ENCODE results near the gene TLE1. TPM values are rescaled to one million over a fixed set of nuclear protein-coding genes. Genes with fewer than 3 reads are reported as not detected.
A peak's percentile ranks its signal among the peaks of the same experiment; 100 is the strongest.
"Not testable (repeated sequence)": the region's sequence is repeated elsewhere in the genome, so short reads cannot be mapped to it uniquely, and the experiment has no call there.

TLE1 gene
- total RNA-seq, result 70.1 TPM

GRCh38 chr9:81689343-81690175, at the start of gene TLE1:
Gene TLE1, minus strand, starts transcription at chr9:81689547. Its CDS starts 1,307 bp downstream, at chr9:81688240.
- peak; percentile 99 for DNase-seq (ENCODE audit: low spot score)

- DNase-seq (ENCODE audit: low spot score), result peak; percentile 63
These were observed 48.6 kb upstream of the TLE1 start for GRCh38 chr9:81737871-81738507.

DNA sequence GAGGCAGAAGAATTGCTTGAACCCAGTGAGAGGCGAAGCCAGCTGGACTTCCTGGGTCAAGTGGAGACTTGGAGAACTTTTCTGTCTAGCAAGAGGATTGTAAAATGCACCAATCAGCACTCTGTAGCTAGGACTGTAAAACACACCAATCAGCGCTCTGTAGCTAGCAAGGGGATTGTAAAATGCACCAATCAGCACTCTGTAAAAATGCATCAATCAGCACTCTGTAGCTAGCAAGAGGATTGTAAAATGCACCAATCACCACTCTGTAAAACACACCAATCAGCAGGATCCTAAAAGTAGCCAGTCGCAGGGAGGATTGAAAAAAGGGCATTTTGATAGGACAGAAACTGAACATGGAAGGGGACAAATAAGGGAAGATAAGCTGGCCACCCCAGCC, 41.2 kb upstream of the TLE1 start:
- not testable (repeated sequence) for DNase-seq (ENCODE audit: low spot score)

- no peak for DNase-seq (ENCODE audit: low spot score)
These were observed 39.8 kb upstream of the TLE1 start for GRCh38 chr9:81729135-81729534.

GRCh38 chr9:81724242-81724889, 35.0 kb upstream of the TLE1 start:
- DNase-seq (ENCODE audit: low spot score), result peak; percentile 24

- no peak for DNase-seq (ENCODE audit: low spot score)
These were observed 32.9 kb upstream of the TLE1 start for GRCh38 chr9:81722277-81722676.

- peak; percentile 59 for DNase-seq (ENCODE audit: low spot score)
These were observed 31.2 kb upstream of the TLE1 start for GRCh38 chr9:81720450-81721086.

DNA sequence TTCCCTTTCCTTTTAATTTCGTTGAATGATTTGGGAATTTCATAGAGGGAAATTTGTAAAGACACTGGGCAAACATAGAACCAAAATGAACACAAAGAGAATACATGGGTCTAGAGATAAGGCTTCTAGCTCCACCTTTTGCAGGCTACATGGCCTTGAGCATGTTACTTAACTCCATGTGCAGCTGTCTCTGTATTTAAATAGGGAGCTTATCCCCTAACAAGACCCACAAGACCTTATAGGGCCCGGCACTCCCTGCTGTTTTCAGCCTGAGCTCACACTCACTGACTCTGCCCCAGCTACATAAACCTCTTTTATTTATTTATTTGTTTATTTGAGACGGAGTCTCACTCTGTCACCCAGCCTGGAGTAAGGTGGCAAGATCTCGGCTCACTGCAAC, 30.6 kb upstream of the TLE1 start:
- no peak for DNase-seq (ENCODE audit: low spot score)

DNA sequence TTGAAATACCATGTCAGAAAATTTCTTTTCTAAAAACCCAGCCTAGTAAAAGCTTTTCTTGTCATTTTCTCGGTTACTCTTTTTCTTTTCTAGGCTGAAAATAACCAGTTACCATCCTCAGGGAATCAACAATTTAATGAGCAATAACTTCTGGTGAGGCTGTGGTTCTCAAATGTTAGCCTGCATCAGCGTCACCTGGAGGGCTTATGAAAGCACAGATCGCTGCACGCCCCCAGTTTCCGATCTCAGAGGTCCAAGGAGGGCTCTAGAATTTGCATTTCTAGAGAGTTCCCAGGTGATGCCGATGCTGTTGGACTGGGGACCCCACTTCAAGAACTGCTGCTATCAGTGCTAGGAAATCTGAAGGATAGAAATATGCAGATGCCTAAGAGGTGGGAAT, 28.9 kb upstream of the TLE1 start:
- DNase-seq (ENCODE audit: low spot score), result no peak

DNA sequence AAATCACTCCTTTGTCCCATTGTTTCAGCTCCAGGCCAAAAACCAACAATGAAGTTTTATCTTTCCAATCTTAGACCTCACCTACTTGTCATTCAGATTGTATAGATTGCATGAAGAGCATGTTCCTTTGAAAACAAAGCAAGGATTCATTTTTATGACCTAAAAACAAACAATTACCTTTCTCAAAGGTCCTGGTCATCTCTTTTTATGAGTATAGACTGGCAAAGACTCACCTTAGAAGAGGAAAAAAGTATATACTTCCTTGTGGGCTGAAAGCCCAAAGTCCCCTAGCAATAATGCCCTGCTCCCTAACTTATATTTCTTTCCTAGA, 28.4 kb upstream of the TLE1 start:
- DNase-seq (ENCODE audit: low spot score), result no peak

DNA sequence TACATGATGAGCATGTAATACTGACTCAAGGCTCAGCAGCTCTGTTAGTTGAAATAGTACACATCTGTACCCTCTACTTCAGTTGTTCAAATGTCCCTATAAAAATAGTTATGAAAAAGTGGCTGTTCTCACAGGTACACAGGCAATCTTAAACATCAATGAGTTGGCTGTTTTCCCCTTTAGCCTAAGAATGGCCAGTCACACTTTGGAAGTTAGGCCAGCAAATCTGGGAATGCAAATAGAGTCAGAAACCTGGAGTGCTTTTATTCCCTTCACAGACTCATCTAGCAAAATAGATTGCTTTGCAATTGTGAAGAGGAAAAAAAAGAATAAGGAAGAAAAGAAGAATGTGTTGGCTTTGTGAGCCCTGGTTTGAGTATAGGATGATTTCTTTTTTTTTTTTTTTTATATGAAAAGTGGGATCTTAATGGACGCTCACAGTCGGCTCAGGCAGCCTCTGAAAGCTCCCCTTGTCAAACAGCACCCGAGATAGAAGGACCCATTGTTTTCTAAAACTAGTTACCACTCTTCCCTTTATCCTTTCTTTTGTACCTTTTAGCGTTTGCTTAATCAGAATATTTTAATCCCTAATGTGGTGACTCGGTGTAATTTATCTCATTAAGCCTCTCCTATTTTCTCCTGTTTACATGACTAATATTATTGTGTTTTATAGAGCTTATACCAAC, 27.9 kb upstream of the TLE1 start:
- no peak for DNase-seq (ENCODE audit: low spot score)

DNA sequence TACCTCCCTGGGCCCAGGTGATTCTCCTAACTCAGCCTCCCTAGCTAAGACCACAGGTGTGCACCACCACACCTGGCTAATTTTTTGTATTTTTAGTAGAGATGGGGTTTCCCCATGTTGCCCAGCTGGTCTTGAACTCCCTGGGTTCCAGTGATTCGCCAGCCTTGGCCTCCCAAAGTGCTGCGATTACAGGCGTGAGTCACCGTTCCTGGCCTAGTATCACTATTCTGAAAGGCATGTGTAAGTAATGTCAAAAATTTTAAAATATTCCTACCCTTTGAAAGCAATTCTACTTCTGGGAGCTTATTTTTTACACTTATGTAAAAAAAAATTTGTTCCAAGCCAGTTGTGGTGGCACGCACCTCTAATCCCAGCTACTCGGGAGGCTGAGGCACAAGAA, 27.1 kb upstream of the TLE1 start:
- no peak for DNase-seq (ENCODE audit: low spot score)

DNA sequence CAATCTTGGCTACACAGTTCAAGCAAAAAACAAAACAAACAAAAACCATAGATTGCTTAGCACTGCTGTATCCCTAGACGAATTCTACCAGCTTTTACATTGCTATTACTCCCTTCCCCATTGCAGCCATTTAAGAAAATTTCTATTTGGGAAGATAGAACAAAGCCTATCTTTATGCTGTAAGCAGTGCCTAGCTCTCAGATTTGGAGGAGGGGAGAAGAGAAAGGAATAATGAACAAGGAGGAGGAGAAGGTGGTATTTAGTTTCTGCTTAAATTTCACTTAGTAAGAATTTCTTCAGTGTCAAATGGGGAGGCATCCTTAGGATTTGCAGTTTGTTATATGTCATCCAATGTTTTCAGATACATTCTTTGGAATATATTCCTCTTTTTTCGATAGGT, 16.2 kb upstream of the TLE1 start:
- DNase-seq (ENCODE audit: low spot score), result no peak

DNA sequence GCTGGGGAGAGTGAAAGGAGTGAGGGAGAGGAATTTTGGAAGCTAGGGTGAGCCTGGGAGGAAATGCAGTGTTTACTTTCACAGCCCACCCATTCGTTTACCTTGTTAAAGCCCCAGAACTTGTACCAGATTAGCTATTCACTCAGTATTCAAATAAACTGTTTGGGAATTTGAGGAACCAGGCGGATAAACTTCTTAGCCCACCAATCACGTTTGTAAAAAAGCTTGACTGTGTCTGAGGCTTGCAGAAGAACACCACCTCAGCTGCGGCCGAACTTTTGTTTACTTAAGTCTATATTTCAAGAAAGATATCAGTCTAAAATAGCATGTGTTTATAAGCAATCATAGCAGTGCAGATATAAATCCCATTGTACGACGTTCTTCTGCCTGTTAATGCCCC, 5.2 kb upstream of the TLE1 start:
- no peak for DNase-seq (ENCODE audit: low spot score)

GRCh38 chr9:81693671-81694378, 4.5 kb upstream of the TLE1 start:
- no peak for DNase-seq (ENCODE audit: low spot score)

- DNase-seq (ENCODE audit: low spot score), result peak; percentile 51
These were observed 1.0 kb upstream of the TLE1 start for GRCh38 chr9:81690251-81690851.

- DNase-seq (ENCODE audit: low spot score), result not testable (repeated sequence)
These were observed 329 bp downstream of the TLE1 start for GRCh38 chr9:81689093-81689342.

DNA sequence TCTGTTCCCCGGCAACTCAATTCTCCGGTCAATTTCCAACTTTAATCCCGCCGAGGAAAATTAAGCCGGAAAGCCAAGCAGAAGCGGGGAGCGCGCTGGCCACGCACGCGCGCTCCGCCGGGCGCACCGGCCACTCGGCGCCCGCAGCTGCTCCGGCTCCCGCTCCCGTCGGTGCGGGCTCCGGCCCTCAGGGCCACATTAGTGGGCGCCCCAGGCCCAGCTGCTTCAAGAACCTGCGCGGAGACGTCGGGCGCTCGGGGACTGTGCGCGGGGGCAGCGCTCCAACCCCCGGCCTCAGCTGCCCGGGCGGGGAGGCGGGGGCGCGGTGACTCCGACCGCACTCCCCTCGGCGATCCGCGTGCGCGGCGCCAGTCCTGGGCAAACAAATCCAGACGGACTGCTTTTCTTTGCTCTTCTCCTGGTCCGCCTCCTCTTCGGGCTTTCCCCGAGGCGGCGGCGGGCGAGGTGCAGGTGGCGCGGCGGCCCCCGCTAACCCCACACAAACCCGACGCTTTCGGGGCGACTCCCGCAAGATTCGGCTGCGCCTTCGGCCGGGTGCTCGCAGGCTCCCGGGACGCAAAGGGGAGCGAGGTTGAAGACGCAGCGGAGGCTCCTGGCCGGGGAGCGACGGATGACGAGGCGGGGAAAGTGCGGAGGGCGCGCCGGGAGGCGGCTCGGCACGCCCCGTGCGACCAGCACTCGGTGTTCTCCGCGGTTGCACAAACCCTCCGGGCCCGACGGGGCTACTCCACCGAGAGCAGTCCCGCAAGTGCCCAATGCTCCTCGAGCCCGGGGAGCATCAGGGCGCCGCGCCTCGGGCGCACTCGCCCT, 870 bp downstream of the TLE1 start:
- DNase-seq (ENCODE audit: low spot score), result peak; percentile 38

GRCh38 chr9:81687521-81688261, 1.7 kb downstream of the TLE1 start:
- peak; percentile 34 for DNase-seq (ENCODE audit: low spot score)
